SK-N-SH (cell line): ENCODE measurements around the gene SLC39A13. TPM values are rescaled to one million over a fixed set of nuclear protein-coding genes. Genes with fewer than 3 reads are reported as not detected.

ENCODE experiments used
- CTCF ChIA-PET: fragments of 300-600, 350-600 bp; formaldehyde crosslinking; extraction: SDS; loops from one replicate; lab custom pipeline; 2021; lab: Yijun Ruan, JAX
- POLR2A ChIA-PET: fragments of 350-600 bp; sonication (Branson Sonifier 250); formaldehyde crosslinking; extraction: SDS; loops from one replicate; lab custom pipeline; 2020; ENCODE audit warnings: antibody characterized with exemption, inconsistent platforms; lab: Yijun Ruan, JAX
- DNase-seq: peaks from one replicate; pipeline ENCODE4 v3.0.0; 2012
- H2AFZ ChIP-seq: fragments of 200-600 bp; sonication (generic); 2 replicates; pipeline ENCODE4 v1.8.1; 2016; ENCODE audit warnings: antibody characterized with exemption, mild to moderate bottlenecking, low read depth
- H3F3A ChIP-seq: fragments of 200-600 bp; sonication (generic); replicated peaks from 2 replicates; pipeline ENCODE3; 2016; ENCODE audit warnings: antibody characterized with exemption, mild to moderate bottlenecking; ENCODE audit not compliant: insufficient read depth
- H3K27ac ChIP-seq, 2 experiments: fragments of 200-500 bp in 1 of 2; fragments of 200-600 bp in 1 of 2; sonication (Bioruptor generic) in 1 of 2; sonication (generic), shearing (Covaris generic) in 1 of 2; 2 replicates each; pipeline versions ENCODE4 v1.5.1 to v1.6.1; 2014 to 2016; ENCODE audit warnings: low read depth in 2 of 2, inconsistent platforms in 1 of 2, low read length in 1 of 2, mild to moderate bottlenecking in 1 of 2, mixed read lengths in 1 of 2
- H3K27me3 ChIP-seq: fragments of 200-600 bp; sonication (generic), shearing (Covaris generic); 2 replicates; pipeline ENCODE4 v1.6.1; 2016; ENCODE audit warnings: mixed run types; ENCODE audit not compliant: insufficient read depth
- H3K36me3 ChIP-seq, 2 experiments: fragments of 200-500 bp in 1 of 2; fragments of 200-600 bp in 1 of 2; sonication (Bioruptor generic) in 1 of 2; sonication (generic) in 1 of 2; replicated peaks in 1 of 2; 2 replicates each; pipeline versions ENCODE3 to v1.5.1; 2014 to 2016; ENCODE audit warnings: low read length in 1 of 2, mild to moderate bottlenecking in 1 of 2; ENCODE audit not compliant: insufficient read depth in 2 of 2, control insufficient read depth in 1 of 2
- H3K4me1 ChIP-seq, 2 experiments: fragments of 200-500 bp in 1 of 2; fragments of 200-600 bp in 1 of 2; sonication (Bioruptor generic) in 1 of 2; sonication (generic), shearing (Covaris generic) in 1 of 2; 2 replicates each; pipeline versions ENCODE4 v1.5.1 to v1.6.1; 2014 to 2016; ENCODE audit warnings: low read depth in 1 of 2, low read length in 1 of 2, mixed run types in 1 of 2; ENCODE audit not compliant: insufficient read depth in 2 of 2, control insufficient read depth in 1 of 2
- H3K4me2 ChIP-seq: fragments of 200-600 bp; sonication (generic), shearing (Covaris generic); 2 replicates; pipeline ENCODE4 v1.6.1; 2017; ENCODE audit warnings: mixed run types
- H3K4me3 ChIP-seq, 2 experiments: fragments of 200-500 bp in 1 of 2; fragments of 200-600 bp in 1 of 2; sonication (Bioruptor generic) in 1 of 2; sonication (generic), shearing (Covaris generic) in 1 of 2; 2 replicates each; pipeline versions ENCODE4 v1.5.1 to v1.8.1; 2014 to 2016; ENCODE audit warnings: low read depth in 2 of 2, inconsistent platforms in 1 of 2, low read length in 1 of 2, mild to moderate bottlenecking in 1 of 2, mixed read lengths in 1 of 2, moderate library complexity in 1 of 2
- H3K79me2 ChIP-seq: fragments of 200-600 bp; sonication (generic); 2 replicates; pipeline ENCODE4 v1.8.1; 2017; ENCODE audit warnings: mild to moderate bottlenecking; ENCODE audit not compliant: insufficient read depth
- H3K9ac ChIP-seq: fragments of 200-600 bp; sonication (generic); 2 replicates; pipeline ENCODE4 v1.6.1; 2017; ENCODE audit warnings: mixed run types
- H3K9me2 ChIP-seq: fragments of 200-600 bp; sonication (generic); 2 replicates; pipeline ENCODE4 v1.6.1; 2017; ENCODE audit warnings: mixed run types
- H3K9me3 ChIP-seq: fragments of 200-600 bp; sonication (generic); 2 replicates; pipeline ENCODE4 v1.6.1; 2017; ENCODE audit warnings: mixed run types, mild to moderate bottlenecking, moderate library complexity
- H4K20me1 ChIP-seq: fragments of 200-600 bp; sonication (generic); 2 replicates; pipeline ENCODE4 v1.6.1; 2017; ENCODE audit warnings: mild to moderate bottlenecking, mixed run types; ENCODE audit not compliant: insufficient read depth
- CHD2 ChIP-seq: fragments of 150-350 bp; IDR thresholded peaks from 2 replicates; pipeline ENCODE4 v1.6.1; 2018; ENCODE audit warnings: low read length; ENCODE audit not compliant: partially characterized antibody
- EP300 ChIP-seq, 2 experiments: IDR thresholded peaks; 2 replicates each; pipeline versions ENCODE4 v1.4.0 to v1.6.1; 2012; ENCODE audit warnings: borderline replicate concordance in 1 of 2, low read depth in 1 of 2, low read length in 1 of 2
- FOSL2 ChIP-seq: IDR thresholded peaks from 2 replicates; pipeline ENCODE4 v1.4.0; 2012; ENCODE audit warnings: low read depth, mild to moderate bottlenecking, moderate library complexity, borderline replicate concordance
- FOXJ3 ChIP-seq: sonication (generic); formaldehyde crosslinking; IDR thresholded peaks from 2 replicates; pipeline ENCODE4 v1.5.1; 2020; ENCODE audit warnings: mild to moderate bottlenecking, missing genetic modification reagents
- GABPA ChIP-seq: IDR thresholded peaks from 2 replicates; pipeline ENCODE4 v1.4.0; 2012; ENCODE audit warnings: low read depth, mild to moderate bottlenecking
- MXI1 ChIP-seq: IDR thresholded peaks from 2 replicates; pipeline ENCODE4 v1.6.1; 2012; ENCODE audit warnings: mild to moderate bottlenecking, low read depth, low read length, improper control_type of control experiment
- POLR2AphosphoS5 ChIP-seq: IDR thresholded peaks from 2 replicates; pipeline ENCODE4 v1.6.1; 2012; ENCODE audit warnings: low read depth, low read length
- RAD21 ChIP-seq: IDR thresholded peaks from 2 replicates; pipeline ENCODE4 v1.6.1; 2012; ENCODE audit warnings: mild to moderate bottlenecking, low read length
- YY1 ChIP-seq: IDR thresholded peaks from 2 replicates; pipeline ENCODE4 v1.4.0; 2012; ENCODE audit warnings: low read depth, mild to moderate bottlenecking
- ZBTB33 ChIP-seq: IDR thresholded peaks from 2 replicates; pipeline ENCODE4 v1.4.0; 2012; ENCODE audit warnings: low read depth, borderline replicate concordance
- WGBS: methylation state at CpG from one replicate; pipeline ENCODE4 v1.1.6; 2017; ENCODE audit warnings: low lambda C conversion rate; 5-methylcytosine and 5-hydroxymethylcytosine counted together
- polyA plus RNA-seq, 3 experiments: library from polyadenylated mRNA; depleted of rRNA; stranded (reverse); fragments of >200 nt; gene quantifications; 2 replicates each; pipeline ENCODE4 v1.2.3, GENCODE V29; 2012
- TF ChIP-seq, protein P1 (sequence below): IDR thresholded peaks from 2 replicates; pipeline ENCODE4 v1.4.0; 2012; ENCODE audit warnings: low read depth, borderline replicate concordance
- TF ChIP-seq, protein P2 (sequence below): IDR thresholded peaks from 2 replicates; pipeline ENCODE4; 2012

Gene SLC39A13
- polyA plus RNA-seq, 1 of the 3 experiments (the other 2 are of a cell fraction) = 65.5 TPM

DNA sequence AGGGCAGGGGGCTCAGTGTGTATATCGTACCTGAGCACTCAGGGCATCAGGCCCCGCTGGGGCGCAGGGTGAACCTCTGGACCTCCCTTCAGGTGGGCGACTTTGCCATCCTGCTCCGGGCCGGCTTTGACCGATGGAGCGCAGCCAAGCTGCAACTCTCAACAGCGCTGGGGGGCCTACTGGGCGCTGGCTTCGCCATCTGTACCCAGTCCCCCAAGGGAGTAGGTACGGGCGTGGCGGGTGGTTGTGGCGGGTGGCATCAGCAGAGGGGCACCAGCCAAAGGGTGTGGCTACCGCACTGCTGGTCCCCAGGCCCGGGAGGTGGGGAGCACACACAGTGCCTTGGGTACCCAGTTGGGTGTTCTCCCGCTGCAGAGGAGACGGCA, 6.3 kb downstream of the SLC39A13 start (continued):
- no peak for TF ChIP-seq ZBTB33
- TF ChIP-seq, protein P1, sequence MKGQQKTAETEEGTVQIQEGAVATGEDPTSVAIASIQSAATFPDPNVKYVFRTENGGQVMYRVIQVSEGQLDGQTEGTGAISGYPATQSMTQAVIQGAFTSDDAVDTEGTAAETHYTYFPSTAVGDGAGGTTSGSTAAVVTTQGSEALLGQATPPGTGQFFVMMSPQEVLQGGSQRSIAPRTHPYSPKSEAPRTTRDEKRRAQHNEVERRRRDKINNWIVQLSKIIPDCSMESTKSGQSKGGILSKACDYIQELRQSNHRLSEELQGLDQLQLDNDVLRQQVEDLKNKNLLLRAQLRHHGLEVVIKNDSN = no peak
- no peak for TF ChIP-seq YY1
- TF ChIP-seq POLR2AphosphoS5 = no peak
- TF ChIP-seq FOXJ3 (CRISPR knock-in tag) = no peak
- TF ChIP-seq, protein P2, sequence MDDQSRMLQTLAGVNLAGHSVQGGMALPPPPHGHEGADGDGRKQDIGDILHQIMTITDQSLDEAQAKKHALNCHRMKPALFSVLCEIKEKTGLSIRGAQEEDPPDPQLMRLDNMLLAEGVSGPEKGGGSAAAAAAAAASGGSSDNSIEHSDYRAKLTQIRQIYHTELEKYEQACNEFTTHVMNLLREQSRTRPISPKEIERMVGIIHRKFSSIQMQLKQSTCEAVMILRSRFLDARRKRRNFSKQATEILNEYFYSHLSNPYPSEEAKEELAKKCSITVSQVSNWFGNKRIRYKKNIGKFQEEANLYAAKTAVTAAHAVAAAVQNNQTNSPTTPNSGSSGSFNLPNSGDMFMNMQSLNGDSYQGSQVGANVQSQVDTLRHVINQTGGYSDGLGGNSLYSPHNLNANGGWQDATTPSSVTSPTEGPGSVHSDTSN = no peak
- no peak for TF ChIP-seq EP300 (IDR thresholded peaks at IDR 0.05; ENCODE audit: borderline replicate concordance in 1 of 2, low read depth in 1 of 2, low read length in 1 of 2)

DNA sequence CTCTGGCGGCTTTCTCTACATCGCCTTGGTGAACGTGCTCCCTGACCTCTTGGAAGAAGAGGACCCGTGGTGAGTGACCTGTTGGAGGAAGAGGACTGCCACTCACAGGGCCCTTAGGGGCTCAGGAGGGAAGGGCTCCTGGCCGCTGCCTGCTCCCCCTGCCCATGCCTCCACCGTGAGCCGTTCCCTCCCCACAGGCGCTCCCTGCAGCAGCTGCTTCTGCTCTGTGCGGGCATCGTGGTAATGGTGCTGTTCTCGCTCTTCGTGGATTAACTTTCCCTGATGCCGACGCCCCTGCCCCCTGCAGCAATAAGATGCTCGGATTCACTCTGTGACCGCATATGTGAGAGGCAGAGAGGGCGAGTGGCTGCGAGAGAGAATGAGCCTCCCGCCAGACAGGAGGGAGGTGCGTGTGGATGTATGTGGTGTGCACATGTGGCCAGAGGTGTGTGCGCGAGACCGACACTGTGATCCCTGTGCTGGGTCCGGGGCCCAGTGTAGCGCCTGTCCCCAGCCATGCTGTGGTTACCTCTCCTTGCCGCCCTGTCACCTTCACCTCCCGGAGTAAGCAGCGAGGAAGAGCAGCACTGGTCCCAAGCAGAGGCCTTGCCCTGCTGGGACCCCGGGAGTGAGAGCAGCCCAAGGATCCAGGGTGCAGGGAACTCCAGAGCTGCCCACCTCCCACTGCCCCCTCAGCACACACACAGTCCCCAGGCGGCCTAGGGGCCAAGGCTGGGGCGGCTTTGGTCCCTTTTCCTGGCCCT, 6.9 kb downstream of the SLC39A13 start:
- WGBS = 95% methylated on average over 24 of the region's 31 CpGs
- H3K9ac ChIP-seq = peak overlapping the region; percentile 44; the same call in 1 of the 2 replicates
- CTCF ChIA-PET = interaction anchor here (0.7 to 1.7 kb wide), 4 partner anchors 8 to 60 kb away, joined by 3 to 6 read pairs (median 4); no protein-coding TSS in a partner anchor

More for the DNA sequence above, 6.9 kb downstream of the SLC39A13 start:
- POLR2A ChIA-PET = interaction anchor here (0.7 kb wide), 1 partner anchor 11 kb away, joined by 3 read pairs; the partner anchor contains the start of gene PSMC3
- Histone ChIP-seq H2AFZ (no peak overlapping the region), H3K9me3 (no peaks in the 10 kb centered on the region), H3K27me3 (no peaks in the 10 kb centered on the region), H3K4me3 (no peak overlapping the region), H3K9me2 (no peaks in the 10 kb centered on the region), H3F3A (peaks cover 41% of the 10 kb centered on the region), H3K4me1 (peaks cover 19 to 21% of the 10 kb centered on the region in 2 experiments; a peak in 3 of 4 replicates), H3K4me2 (peak overlapping the region; percentile 59), H3K36me3 (peaks cover 52 to 66% of the 10 kb centered on the region in 2 experiments), H3K27ac (peak overlapping the region; percentile 71 to 83), H4K20me1 (0 out of 2 replicates have a peak, but pooled peaks cover 3% of the 10 kb centered on the region), H3K79me2 (peaks cover 25% of the 10 kb centered on the region)
- TF ChIP-seq GABPA = no peak
- no peak for TF ChIP-seq CHD2
- TF ChIP-seq POLR2AphosphoS5 = no peak; the same call in 1 of the 2 replicates
- TF ChIP-seq RAD21 = no peak
- TF ChIP-seq MXI1 = no peak
- no peak for TF ChIP-seq FOSL2
- no peak for TF ChIP-seq ZBTB33
- TF ChIP-seq EP300 (IDR thresholded peaks at IDR 0.05; ENCODE audit: borderline replicate concordance in 1 of 2, low read depth in 1 of 2, low read length in 1 of 2) = no peak
- no peak for DNase-seq
